Activated CD4-positive, alpha-beta T cell treated with anti-CD3 and anti-CD28 coated beads for 24 hours (primary cell): ENCODE results near the gene TMEM151B.

Experiments used
- DNase-seq, 2 donors: peaks; one replicate each; pipeline ENCODE4 v3.0.0-alpha.2; 2020; ENCODE audit warnings: low read depth in 2 of 2

Gene TMEM151B

GRCh38 chr6:44264154-44265006 lies 5.9 kb upstream of the TMEM151B start:
- DNase-seq, result no peak

GRCh38 chr6:44265007-44265721 lies 5.1 kb upstream of the TMEM151B start, which contains the start of gene NFKBIE:
Gene NFKBIE, minus strand, starts transcription at chr6:44265551. Its CDS starts 205 bp downstream, at chr6:44265346.
- DNase-seq, result peak; percentile 94 to 95

GRCh38 chr6:44265722-44266233 lies 4.5 kb upstream of the TMEM151B start:
- DNase-seq, result no peak

- no peak for DNase-seq
These were observed 3.9 kb upstream of the TMEM151B start for GRCh38 chr6:44266347-44266746.

- DNase-seq, result no peak
These were observed 3.0 kb upstream of the TMEM151B start for GRCh38 chr6:44267252-44267651.

- peak in 1 of 2 donors; percentile 51 for DNase-seq
These were observed 2.1 kb upstream of the TMEM151B start for GRCh38 chr6:44268095-44268628.

GRCh38 chr6:44269178-44269920 lies 901 bp upstream of the TMEM151B start:
- DNase-seq, result no peak

- no peak for DNase-seq
These were observed 516 bp downstream of the TMEM151B start for GRCh38 chr6:44270526-44271405.

- no peak for DNase-seq
These were observed 1.1 kb downstream of the TMEM151B start for GRCh38 chr6:44271406-44271723.

GRCh38 chr6:44271914-44272313 lies 1.7 kb downstream of the TMEM151B start:
- DNase-seq, result no peak

- no peak for DNase-seq
These were observed 2.3 kb downstream of the TMEM151B start for GRCh38 chr6:44272529-44272928.

GRCh38 chr6:44272999-44273566 lies 2.8 kb downstream of the TMEM151B start:
- no peak for DNase-seq

- no peak for DNase-seq
These were observed 3.4 kb downstream of the TMEM151B start for GRCh38 chr6:44273617-44274016.

GRCh38 chr6:44275271-44275748 lies 5.1 kb downstream of the TMEM151B start:
- DNase-seq, result no peak

GRCh38 chr6:44275749-44276648 lies 5.7 kb downstream of the TMEM151B start:
- no peak for DNase-seq

GRCh38 chr6:44276667-44277640 lies 6.7 kb downstream of the TMEM151B start:
- no peak for DNase-seq

- DNase-seq, result no peak
These were observed 7.5 kb downstream of the TMEM151B start for GRCh38 chr6:44277763-44278162.

- no peak for DNase-seq
These were observed 8.1 kb downstream of the TMEM151B start for GRCh38 chr6:44278315-44278714.
